GM12865 (cell line): ENCODE results near the gene ZNF780A.
"Not testable (repeated sequence)": the region's sequence is repeated elsewhere in the genome, so short reads cannot be mapped to it uniquely, and the experiment has no call there.

Experiments used
- DNase-seq: peaks from one replicate; pipeline ENCODE4 v3.0.0; 2010; ENCODE audit warnings: low read depth
- H3K4me3 ChIP-seq: 2 replicates; pipeline ENCODE4 v1.5.1; 2011; ENCODE audit warnings: mild to moderate bottlenecking, low read depth, low read length, control low read depth
- TF ChIP-seq, protein P1 (sequence below): IDR thresholded peaks from 2 replicates; pipeline ENCODE4 v1.5.1; 2011; ENCODE audit warnings: low read length, control low read depth, low read depth, inconsistent platforms; ENCODE audit not compliant: insufficient read depth; ENCODE audit errors: missing control alignments

ZNF780A gene

GRCh38 chr19:40129425-40129824, 38.7 kb upstream of the ZNF780A start:
- H3K4me3 ChIP-seq: no peak overlapping the region
- TF ChIP-seq, protein P1, sequence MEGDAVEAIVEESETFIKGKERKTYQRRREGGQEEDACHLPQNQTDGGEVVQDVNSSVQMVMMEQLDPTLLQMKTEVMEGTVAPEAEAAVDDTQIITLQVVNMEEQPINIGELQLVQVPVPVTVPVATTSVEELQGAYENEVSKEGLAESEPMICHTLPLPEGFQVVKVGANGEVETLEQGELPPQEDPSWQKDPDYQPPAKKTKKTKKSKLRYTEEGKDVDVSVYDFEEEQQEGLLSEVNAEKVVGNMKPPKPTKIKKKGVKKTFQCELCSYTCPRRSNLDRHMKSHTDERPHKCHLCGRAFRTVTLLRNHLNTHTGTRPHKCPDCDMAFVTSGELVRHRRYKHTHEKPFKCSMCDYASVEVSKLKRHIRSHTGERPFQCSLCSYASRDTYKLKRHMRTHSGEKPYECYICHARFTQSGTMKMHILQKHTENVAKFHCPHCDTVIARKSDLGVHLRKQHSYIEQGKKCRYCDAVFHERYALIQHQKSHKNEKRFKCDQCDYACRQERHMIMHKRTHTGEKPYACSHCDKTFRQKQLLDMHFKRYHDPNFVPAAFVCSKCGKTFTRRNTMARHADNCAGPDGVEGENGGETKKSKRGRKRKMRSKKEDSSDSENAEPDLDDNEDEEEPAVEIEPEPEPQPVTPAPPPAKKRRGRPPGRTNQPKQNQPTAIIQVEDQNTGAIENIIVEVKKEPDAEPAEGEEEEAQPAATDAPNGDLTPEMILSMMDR: no peak
- no peak for DNase-seq

DNA sequence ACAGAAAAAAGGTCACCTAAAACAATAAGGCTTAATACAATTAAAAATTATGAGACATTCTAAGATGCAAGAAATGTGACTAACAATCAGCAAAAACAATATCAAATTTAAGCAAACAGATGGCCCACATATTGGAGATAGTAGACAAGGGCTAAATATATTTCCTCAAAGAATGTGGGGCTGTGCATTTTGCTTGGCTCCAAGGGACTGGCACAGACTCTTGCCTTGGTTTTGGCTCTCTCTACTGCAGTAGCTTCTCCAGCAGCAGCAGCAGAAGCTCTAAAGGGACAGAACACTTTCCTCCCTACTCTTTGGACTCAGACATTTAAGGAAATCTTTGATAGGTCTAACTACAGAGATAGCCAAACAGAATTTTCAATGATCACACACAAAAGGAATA, 38.2 kb upstream of the ZNF780A start:
- H3K4me3 ChIP-seq: no peak overlapping the region
- TF ChIP-seq, protein P1: no peak

DNA sequence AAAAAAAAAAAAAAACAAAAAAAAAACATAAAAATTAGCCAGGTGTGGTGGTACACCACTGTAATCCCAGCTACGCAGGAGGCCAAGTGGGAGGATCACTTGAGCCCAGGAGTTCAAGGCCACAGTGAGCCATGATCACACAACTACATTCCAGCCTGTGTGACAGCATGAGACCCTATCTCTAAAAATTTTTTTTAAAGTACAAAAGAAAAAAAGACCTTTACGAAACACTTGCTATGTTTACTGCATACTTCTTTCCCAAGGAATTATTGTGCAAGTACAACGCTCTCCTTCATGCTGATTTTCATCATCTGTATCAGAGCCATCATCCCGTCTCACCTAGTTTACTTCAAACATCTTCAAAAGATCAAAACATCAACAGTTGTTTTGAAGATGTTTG, 28.6 kb upstream of the ZNF780A start:
- no peak for DNase-seq
- TF ChIP-seq, protein P1: no peak
- no peak overlapping the region for H3K4me3 ChIP-seq

More for the DNA sequence above, 38.2 kb upstream of the ZNF780A start:
- DNase-seq: no peak

GRCh38 chr19:40118638-40119037, 27.9 kb upstream of the ZNF780A start:
- not testable (repeated sequence) for DNase-seq

DNA sequence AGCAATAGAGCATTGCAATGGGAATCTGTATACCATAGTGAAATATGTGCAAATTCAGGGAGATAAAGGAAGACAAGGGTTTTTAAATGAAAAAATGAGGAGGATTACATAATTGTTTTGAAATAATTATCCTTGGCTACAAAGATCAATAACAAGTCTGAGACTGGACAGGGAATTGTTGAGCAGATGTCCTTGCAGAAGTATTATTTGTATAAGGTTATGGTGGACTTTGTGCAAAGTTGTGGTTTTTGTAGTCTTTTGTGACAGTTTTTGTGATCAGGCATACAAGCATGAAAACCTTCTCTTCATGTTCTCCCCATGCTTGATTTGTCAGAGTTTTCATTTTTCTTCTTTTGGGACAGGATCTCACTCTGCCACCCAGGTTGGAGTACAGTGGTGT, 25.3 kb upstream of the ZNF780A start:
- no peak overlapping the region for H3K4me3 ChIP-seq
- no peak for DNase-seq
- TF ChIP-seq, protein P1: no peak

More at GRCh38 chr19:40118638-40119037, 27.9 kb upstream of the ZNF780A start:
- not testable (repeated sequence) for H3K4me3 ChIP-seq

DNA sequence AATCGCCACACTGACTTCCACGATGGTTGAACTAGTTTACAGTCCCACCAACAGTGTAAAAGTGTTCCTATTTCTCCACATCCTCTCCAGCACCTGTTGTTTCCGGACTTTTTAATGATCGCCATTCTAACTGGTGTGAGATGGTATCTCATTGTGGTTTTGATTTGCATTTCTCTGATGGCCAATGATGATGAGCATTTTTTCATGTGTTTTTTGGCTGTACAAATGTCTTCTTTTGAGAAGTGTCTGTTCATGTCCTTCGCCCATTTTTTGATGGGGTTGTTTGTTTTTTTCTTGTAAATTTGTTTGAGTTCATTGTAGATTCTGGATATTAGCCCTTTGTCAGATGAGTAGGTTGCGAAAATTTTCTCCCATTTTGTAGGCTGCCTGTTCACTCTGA, 23.4 kb upstream of the ZNF780A start:
- DNase-seq: not testable (repeated sequence)

GRCh38 chr19:40112271-40112670, 21.5 kb upstream of the ZNF780A start:
- not testable (repeated sequence) for DNase-seq, H3K4me3 ChIP-seq

More for the DNA sequence above, 23.4 kb upstream of the ZNF780A start:
- H3K4me3 ChIP-seq: not testable (repeated sequence)

DNA sequence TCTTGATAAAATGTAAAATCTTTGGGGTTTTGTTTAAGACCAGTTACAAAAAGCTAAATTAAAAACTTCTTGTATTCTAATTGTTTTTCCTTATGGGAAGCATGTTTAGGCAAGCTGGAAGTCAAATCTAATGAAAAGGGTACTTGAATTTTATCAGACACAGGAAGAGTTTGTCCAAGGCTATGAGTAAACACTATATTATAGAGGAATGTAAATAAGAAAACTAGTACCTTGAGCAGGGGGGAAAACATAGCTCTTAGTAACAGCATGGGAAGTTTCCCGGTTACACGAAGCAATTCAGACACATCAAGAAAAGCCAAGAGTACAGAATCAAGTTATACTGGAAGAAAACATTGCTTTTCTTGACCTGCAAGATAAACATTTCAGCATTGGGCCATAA, 19.8 kb upstream of the ZNF780A start:
- TF ChIP-seq, protein P1: no peak
- no peak overlapping the region for H3K4me3 ChIP-seq
- DNase-seq: no peak

DNA sequence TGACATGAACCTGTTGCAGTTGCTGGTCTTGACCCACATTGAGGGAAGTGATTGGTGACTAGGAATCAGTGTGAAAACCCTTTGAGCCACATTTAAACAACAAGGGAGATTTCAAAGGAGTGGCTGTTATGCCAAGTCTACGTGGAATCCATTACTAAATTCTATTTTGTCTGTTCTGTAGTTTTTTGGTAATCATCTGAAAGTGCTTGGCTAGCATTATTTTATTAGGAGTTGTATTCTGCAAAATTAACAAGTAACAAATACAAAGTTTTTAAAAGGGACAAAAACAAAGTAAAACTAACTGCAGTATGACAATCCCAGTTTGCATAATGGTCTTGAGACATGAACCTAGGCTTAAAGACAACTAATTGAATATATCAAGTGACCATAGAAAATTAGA, 14.0 kb upstream of the ZNF780A start:
- DNase-seq: no peak
- TF ChIP-seq, protein P1: no peak

More for the DNA sequence above, 14.0 kb upstream of the ZNF780A start:
- H3K4me3 ChIP-seq: no peak overlapping the region
